GM12892 (cell line): ENCODE results near the gene BLOC1S5.

Experiments used
- POLR2A ChIP-seq: IDR thresholded peaks from 2 replicates; pipeline ENCODE4 v1.6.1; 2011; ENCODE audit warnings: low read depth, low read length, control low read depth
- POLR2AphosphoS5 ChIP-seq: IDR thresholded peaks from 2 replicates; pipeline ENCODE4 v1.6.1; 2011; ENCODE audit warnings: low read depth, low read length, control low read depth
- TAF1 ChIP-seq: IDR thresholded peaks from 2 replicates; pipeline ENCODE4 v1.6.1; 2011; ENCODE audit warnings: low read depth, mild to moderate bottlenecking, control low read depth, low read length, borderline replicate concordance

DNA sequence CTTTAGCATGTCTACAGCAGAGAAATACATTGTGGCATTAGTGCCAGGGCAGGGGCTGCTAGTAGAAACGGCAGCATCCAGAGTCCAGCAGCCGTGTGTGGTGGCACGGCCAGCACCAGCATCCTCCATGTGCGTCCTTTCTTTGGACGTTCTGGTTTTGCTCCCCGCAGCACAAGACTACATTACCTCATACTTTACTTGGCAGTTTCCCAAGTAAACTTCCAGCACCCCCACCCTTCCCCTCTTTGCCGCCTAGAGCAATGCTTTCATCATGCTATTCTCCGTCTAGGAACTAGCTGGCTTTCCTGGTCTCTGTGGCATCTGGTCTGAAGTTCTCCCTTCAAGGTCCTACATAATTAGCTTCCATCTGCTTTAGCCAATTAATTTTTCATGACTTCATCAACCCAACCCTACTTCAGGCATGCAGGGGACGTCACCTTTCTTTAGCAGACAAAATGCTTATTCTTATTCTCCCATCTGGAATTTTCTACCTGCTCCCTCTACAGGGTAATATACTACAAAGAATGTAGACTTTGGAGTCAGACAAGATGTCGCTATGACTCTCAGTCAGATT, 67.6 kb downstream of the BLOC1S5 start:
- no peak for TF ChIP-seq TAF1
- no peak for TF ChIP-seq POLR2AphosphoS5
- no peak for TF ChIP-seq POLR2A
